Smooth muscle cell of trachea (primary cell): Measurements from ENCODE around the gene MRFAP1L1. TPM values are rescaled to one million over a fixed set of nuclear protein-coding genes. Genes with fewer than 3 reads are reported as not detected.

Experiments used
- total RNA-seq: library from RNA; depleted of rRNA; stranded (reverse); fragments of >200 nt; gene quantifications from 2 replicates; pipeline ENCODE4 v1.2.1, GENCODE V29; 2014

Gene MRFAP1L1
- total RNA-seq, result 35.7 and 70.0 TPM in 2 replicates

DNA sequence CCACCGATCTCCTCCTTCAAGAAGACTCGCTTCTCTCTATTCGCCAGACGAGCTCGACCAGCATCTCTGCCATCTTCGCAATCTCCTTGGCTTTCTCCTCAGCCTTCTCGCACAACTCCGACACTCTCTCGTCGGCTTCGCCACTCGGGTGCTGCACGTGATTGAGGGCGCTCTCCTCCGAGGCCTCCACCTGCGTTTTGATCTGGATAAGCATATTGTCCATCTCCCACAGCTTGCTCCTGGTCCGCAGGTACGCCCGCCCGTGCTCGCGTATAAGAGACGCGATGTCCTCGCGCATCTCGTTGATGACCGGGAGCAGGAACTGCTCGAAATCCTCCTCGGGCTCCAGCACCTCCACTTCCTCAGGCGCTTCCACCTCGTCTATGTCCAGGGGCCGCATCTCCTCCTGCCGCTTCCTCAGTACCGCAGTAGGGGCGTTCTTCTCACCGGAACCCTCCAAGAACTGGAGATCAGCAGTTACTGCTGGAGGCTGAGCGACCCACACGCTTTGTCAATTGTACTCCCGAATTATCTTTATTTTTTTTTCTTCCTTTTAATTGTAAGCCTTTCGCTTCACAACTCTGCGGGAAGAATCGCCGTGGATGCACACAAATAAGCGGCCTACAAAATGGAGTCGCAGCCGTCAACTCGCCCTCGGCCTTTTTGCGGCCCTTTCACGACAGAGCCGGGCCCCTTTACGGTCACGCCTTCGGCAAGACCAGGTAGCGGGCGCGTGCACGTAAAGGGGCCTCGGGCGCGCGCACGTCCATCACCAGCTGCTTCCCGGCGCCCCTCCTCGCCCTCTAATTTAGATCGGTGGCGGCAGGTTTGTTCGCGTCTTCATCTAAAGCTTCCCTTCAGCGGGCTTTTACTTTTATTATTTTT lies at the start of gene MRFAP1L1:
Gene MRFAP1L1, minus strand, starts transcription at position 636 of the 885 bp plus-strand sequence. Its CDS starts 236 bp downstream, at position 400.

DNA sequence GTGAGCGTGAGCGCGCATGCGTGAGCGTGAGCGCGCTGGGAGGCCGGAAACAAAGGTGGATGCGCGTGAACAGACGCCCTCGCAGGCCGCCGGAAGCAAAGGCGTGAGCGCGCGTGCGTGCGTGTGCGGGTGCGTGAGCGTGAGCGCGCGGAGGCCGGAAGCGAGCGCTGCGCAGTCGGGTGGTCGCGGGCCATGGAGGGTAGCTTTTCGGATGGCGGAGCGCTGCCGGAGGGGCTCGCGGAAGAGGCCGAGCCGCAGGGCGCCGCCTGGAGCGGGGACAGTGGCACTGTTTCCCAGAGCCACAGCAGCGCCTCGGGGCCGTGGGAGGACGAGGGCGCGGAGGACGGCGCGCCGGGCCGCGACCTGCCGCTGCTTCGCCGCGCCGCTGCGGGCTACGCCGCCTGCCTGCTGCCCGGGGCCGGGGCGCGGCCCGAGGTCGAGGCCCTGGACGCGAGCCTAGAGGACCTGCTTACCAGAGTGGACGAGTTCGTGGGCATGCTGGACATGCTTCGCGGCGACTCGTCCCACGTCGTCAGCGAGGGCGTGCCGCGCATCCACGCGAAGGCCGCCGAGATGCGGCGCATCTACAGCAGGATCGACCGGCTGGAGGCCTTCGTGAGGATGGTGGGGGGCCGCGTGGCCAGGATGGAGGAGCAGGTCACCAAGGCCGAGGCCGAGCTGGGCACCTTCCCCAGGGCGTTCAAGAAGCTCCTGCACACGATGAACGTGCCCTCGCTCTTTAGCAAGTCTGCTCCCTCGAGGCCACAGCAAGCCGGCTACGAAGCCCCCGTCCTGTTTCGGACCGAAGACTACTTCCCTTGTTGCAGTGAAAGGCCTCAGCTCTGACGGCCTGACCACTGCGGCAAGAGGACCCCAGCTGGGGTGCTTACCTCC lies 6.6 kb upstream of the MRFAP1L1 start, which contains the start of gene BLOC1S4:
Gene BLOC1S4, plus strand, starts transcription at position 157 of the 894 bp plus-strand sequence. Its CDS starts 36 bp downstream, at position 193.

DNA sequence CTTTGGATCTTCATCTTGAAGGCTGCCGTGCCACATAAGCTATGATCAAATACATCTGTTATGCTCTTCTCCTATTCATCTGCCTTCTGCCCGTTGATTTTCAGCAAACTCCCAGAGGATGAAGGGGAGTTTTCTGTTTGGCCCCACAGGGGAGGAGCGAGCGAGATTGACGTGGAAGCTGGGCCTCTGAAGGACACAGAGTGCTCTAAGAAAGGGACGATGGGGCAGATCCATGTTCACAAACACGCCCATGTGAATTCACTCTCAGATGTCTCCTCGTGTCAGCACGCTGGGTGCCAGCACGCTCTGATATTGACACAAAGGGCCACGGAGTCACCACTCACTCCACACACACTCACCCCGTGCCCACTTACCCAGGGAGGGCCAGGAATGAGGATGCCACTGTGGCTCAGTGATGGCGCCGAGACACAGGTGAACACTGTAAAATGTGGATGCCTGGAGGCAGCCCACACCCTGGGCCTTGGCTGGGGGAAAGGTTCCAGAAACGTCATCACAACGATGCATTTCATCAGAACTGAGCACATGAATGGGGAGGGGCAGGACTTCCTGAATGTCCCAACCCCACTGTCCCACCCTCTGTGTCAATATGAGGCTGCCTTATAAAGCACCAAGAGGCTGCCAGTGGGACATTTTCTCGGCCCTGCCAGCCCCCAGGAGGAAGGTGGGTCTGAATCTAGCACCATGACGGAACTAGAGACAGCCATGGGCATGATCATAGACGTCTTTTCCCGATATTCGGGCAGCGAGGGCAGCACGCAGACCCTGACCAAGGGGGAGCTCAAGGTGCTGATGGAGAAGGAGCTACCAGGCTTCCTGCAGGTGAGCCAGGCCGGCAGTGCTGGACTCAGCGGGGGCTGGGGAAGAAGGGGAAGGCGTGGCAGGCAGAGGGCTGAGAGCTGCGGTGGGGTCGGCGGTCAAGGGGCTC lies 16.2 kb downstream of the MRFAP1L1 start, which contains the start of gene S100P:
Gene S100P, plus strand, starts transcription at position 648 of the 946 bp plus-strand sequence. Its CDS starts 55 bp downstream, at position 703.

Other genes starting within 250 kb of the MRFAP1L1 start
- 0.15 and 0.17 TPM in 2 replicates for gene PPP2R2C, start 237.3 kb downstream of the MRFAP1L1 start, total RNA-seq
- gene MAN2B2, start 134.7 kb downstream of the MRFAP1L1 start, total RNA-seq, result 21.1 and 32.3 TPM in 2 replicates
- 91.5 and 119 TPM in 2 replicates for gene MRFAP1, start 69.2 kb downstream of the MRFAP1L1 start, total RNA-seq
- not detected in 2 replicates for gene S100P, start 16.0 kb downstream of the MRFAP1L1 start, total RNA-seq
- 22.5 and 23.3 TPM in 2 replicates for gene BLOC1S4, start 6.3 kb upstream of the MRFAP1L1 start, total RNA-seq
- gene KIAA0232, start 72.9 kb upstream of the MRFAP1L1 start, total RNA-seq, result 21.5 and 21.7 TPM in 2 replicates
- 40.3 and 48.3 TPM in 2 replicates for gene TBC1D14, start 200.0 kb upstream of the MRFAP1L1 start, total RNA-seq